PC-3 (cell line): ENCODE measurements around the gene DYTN.

ENCODE experiments used
- EZH2 ChIP-seq: fragments of 300-600 bp; sonication (generic); IDR thresholded peaks from one replicate; pipeline ENCODE4 v1.6.1; 2017; ENCODE audit warnings: antibody characterized with exemption, mild to moderate bottlenecking, low read length; ENCODE audit not compliant: unreplicated experiment
- EZH2phosphoT487 ChIP-seq: fragments of 300-600 bp; sonication (generic); IDR thresholded peaks from 2 replicates; pipeline ENCODE4 v1.6.1; 2018; ENCODE audit warnings: mild to moderate bottlenecking, antibody characterized with exemption, low read length, borderline replicate concordance
- TF ChIP-seq, protein P1 (sequence below): fragments of 300-600 bp; sonication (generic); conservative IDR thresholded peaks from 2 replicates; pipeline ENCODE4 v1.5.1; 2017; ENCODE audit warnings: antibody characterized with exemption, low read depth, mild to moderate bottlenecking, low read length

DNA sequence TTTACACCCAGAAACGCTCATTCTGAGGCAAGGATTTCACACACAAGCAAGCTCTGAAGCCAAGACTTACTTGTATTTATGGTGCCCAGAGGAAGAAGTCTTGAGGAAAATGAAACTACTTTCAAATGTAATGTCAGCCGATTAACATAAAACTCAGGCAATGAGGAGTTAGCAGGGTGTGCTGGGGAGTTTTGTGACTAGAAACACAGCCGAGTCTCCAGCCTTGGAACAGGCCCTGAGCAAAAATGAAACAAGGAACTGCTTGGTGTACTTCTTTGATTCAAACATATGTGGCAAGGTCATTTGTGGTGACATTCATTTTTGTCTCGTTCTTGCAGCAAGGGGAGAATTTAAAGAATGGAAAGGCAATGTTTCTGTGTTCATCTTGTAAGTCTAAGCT, 4.5 kb downstream of the DYTN start:
- TF ChIP-seq, protein P1, sequence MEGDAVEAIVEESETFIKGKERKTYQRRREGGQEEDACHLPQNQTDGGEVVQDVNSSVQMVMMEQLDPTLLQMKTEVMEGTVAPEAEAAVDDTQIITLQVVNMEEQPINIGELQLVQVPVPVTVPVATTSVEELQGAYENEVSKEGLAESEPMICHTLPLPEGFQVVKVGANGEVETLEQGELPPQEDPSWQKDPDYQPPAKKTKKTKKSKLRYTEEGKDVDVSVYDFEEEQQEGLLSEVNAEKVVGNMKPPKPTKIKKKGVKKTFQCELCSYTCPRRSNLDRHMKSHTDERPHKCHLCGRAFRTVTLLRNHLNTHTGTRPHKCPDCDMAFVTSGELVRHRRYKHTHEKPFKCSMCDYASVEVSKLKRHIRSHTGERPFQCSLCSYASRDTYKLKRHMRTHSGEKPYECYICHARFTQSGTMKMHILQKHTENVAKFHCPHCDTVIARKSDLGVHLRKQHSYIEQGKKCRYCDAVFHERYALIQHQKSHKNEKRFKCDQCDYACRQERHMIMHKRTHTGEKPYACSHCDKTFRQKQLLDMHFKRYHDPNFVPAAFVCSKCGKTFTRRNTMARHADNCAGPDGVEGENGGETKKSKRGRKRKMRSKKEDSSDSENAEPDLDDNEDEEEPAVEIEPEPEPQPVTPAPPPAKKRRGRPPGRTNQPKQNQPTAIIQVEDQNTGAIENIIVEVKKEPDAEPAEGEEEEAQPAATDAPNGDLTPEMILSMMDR: no peak
- TF ChIP-seq EZH2 (no peak), EZH2phosphoT487 (no peak)
